ENCODE data around the gene FBXO46. TPM values are rescaled to one million over a fixed set of nuclear protein-coding genes. Genes with fewer than 3 reads are reported as not detected.
"Not testable (repeated sequence)": the region's sequence is repeated elsewhere in the genome, so short reads cannot be mapped to it uniquely, and the experiment has no call there.

Gene FBXO46
- total RNA-seq, 1 donor from 2014 or later, result 41.9 TPM

DNA sequence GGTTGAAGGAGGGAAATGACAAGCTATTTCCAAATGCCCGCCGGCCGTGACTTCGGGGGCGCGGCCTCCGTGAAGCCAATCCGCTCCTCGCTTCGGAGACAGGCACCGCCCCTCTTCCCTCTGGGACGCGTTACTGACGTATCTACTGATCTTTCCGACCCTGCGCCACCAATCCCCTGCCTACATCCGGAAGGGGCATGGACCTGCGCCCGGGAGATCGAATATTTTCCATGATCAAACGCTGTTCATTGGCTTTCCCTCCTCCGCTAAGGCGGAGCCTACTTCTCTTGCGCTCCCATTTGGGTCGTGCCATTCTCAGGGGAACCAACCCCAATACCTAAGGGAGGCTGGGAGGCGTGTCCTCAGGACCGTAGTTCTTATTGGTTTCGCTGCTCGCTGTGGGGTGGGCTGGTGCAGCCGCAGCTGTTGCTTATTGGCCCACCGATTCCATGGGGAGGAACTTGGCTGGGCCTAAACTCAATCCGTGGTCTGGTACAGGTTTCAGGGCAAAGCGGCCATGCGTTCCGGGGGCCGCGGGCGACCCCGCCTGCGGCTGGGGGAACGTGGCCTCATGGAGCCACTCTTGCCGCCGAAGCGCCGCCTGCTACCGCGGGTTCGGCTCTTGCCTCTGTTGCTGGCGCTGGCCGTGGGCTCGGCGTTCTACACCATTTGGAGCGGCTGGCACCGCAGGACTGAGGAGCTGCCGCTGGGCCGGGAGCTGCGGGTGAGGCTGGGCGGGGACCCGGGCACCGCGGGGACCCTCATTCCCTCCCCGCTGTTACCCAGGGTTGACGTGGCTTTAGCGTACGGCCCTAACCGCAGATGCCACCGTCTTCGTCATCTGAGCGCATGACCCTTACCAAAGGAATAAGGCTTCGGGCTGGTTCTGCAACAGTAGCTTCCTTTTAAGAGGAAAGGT lies 38.2 kb downstream of the FBXO46 start, which contains the start of gene QPCTL:
QPCTL (plus strand) TSS at position 480 of the 919 bp plus-strand sequence; CDS start at position 518, 38 bp downstream.
- intact Hi-C loops (cut with micrococcal nuclease), result loop anchor here (1.0 to 5.0 kb wide), 15 partner anchors 11 to 1355 kb away; partner anchors contain the start of genes DMWD, FBXO46, IRF2BP1 and OPA3

DNA sequence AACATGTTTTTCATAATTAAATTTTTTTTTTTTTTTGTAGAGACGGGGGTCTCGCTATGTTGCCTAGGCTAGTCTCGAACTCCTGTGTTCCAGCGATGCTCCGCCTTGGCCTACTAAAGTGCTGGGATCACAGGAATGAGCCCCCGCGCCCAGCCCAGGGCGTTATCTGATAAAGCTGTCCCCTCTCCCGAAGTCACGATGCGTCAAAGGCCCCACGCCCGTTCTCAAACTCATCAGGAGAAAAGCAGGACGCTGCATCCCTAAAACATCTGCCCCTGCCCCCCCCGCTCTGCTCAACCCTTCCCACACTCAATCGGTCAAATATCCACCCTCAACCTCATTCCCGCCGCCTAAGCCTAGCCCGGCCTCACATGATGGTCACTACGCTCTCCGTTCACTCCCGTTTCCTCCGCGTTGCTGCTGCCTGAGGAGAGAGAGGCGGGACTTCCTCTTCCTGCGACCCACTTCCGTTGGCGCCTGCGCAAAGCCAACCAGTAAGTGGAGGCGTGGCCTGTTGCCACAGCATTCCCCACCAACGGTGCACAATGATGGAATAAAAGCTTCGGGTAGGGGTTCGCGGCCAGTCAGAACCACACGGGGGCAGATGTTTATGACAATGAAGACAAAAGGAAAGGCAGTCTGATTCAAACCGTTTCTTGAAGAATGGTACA lies 39.0 kb downstream of the FBXO46 start, which contains the start of gene SNRPD2:
SNRPD2 (minus strand) TSS at position 438 of the 671 bp plus-strand sequence; CDS start at position 373, 65 bp downstream.
- intact Hi-C loops (cut with micrococcal nuclease), result loop anchor here (1.0 to 5.0 kb wide), 15 partner anchors 10 to 1356 kb away; partner anchors contain the start of genes DMWD, FBXO46, IRF2BP1 and OPA3

DNA sequence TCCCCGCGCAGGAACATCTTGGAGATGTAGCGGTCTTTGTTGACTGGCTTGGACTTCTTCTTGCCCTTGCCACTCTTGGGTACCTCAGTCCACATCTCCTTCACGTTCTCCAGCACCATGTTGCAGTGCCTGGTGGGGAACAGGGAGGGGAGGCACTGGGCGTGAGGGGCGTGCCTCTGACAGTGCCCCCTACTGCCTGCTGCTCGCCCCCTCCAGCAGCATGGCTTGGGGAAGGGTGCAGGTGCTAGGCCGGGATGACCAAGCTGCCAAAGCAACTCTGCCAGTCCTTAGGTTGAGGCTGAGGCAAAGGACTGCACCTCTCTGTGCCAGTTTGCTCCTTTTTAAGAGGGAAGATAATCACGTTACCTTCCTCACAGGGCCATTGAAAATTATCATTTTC lies 43.1 kb downstream of the FBXO46 start:
- intact Hi-C loops (cut with micrococcal nuclease), result no loop called here

DNA sequence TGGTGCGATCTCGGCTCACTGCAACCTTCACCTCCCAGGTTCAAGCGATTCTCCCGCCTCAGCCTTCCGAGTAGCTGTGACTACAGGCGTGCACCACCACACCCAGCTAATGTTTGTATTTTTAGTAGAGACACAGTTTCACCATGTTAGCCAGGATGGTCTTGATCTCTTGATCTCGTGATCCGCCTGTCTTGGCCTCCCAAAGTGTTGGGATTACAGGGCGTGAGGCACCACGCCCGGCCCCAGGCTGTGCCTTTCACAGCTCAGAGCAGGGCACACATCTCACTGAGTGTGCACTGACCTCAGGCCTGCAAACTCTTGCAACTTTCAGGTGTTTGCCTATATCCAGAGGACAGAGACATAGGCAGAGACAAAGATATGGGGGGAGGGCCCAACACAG lies 45.7 kb downstream of the FBXO46 start:
- intact Hi-C loops (cut with micrococcal nuclease), result not testable (repeated sequence)

DNA sequence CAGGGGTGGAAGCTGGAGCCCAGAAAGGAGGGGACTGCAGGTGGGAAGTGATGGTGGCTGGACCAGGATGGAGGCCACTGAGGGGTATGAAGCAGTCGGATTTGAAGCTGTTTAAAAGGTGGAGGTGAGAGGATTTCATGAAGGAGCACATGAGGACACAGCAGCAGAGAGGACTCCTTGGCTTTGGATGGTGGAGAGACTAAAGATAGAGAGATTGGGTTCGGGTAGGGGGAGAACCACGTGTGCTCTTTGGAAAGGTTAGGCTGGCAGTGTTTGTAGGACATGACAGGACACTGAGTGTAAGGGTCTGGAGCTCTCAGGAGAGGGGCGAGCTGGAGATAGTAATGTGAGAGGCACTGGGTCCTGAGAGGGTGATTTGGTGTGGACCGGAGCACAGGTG lies 47.8 kb downstream of the FBXO46 start:
- intact Hi-C loops (cut with micrococcal nuclease), result no loop called here

DNA sequence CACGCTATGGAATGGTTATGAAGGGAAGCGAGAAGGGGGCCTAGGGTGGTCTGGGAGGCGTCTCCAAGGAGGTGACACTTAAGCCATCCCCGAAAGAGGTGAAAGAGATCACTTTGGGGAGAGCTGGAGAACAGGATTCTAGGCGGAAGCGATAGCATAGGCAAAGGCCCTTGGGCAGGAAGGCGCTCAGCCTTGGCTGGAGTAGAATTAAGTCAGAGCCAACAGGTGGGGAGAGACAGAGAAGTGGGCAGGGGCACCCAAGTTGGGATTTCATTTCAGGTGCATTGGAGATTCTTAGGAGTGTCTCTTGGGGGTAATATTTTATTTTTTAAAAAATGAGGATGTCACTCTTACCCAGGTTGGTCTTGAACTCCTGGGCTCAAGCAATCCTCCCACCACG lies 48.6 kb downstream of the FBXO46 start:
- intact Hi-C loops (cut with micrococcal nuclease), result no loop called here

DNA sequence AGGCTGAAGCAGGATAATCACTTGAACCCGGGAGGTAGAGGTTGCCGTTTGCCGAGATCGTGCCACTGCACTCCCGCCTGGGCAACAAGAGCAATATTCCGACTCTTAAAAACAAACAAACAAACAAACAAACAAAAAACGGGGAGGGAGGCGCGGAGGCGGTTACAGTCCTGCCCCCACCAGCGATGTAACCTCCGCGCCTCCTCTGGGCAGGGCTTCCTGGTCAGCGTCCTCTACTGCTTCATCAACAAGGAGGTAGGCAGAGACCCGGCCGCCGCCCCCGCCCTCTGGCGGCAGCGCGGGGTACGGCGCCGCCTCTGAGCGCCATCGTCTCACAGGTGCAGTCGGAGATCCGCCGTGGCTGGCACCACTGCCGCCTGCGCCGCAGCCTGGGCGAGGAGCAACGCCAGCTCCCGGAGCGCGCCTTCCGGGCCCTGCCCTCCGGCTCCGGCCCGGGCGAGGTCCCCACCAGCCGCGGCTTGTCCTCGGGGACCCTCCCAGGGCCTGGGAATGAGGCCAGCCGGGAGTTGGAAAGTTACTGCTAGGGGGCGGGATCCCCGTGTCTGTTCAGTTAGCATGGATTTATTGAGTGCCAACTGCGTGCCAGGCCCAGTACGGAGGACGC lies 49.2 kb downstream of the FBXO46 start:
- intact Hi-C loops (cut with micrococcal nuclease), result loop anchor here (1.0 kb wide), 4 partner anchors 11 to 158 kb away; partner anchors contain the start of gene QPCTL

DNA sequence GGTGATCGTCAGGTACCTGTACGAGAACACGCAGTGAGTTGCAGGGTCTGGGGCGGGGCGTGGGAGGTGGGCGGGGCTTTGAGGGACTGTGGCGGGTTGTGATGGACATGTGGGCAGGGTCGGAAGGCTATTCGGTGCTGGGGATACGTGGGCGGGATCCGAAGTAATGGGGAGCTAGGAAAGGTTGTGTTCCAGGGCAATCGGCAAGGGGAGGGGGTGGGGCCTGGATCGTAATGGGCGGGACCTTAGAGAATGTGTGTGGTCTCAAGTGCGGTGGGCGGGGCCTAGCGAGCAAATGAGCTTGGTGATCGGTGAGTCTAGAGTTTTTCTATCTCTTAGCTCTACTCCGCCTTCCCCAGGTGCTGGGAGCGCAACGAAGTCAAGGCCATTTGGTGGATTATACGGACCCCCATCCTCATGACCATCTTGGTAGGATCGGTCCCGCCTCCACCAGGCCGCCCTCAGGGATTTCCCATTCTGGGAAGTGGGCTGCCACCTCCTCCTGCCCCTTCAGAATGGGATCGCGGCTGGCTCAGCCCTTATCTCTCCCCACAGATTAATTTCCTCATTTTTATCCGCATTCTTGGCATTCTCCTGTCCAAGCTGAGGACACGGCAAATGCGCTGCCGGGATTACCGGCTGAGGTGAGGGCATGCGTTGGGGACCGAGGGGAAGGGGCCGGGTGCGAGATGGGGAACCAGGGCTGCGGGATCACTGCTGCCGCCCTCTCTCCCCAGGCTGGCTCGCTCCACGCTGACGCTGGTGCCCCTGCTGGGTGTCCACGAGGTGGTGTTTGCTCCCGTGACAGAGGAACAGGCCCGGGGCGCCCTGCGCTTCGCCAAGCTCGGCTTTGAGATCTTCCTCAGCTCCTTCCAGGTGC lies 53.1 kb downstream of the FBXO46 start:
- intact Hi-C loops (cut with micrococcal nuclease), result loop anchor here (1.0 to 2.0 kb wide), 5 partner anchors 8 to 93 kb away; partner anchors contain the start of genes OPA3 and QPCTL

DNA sequence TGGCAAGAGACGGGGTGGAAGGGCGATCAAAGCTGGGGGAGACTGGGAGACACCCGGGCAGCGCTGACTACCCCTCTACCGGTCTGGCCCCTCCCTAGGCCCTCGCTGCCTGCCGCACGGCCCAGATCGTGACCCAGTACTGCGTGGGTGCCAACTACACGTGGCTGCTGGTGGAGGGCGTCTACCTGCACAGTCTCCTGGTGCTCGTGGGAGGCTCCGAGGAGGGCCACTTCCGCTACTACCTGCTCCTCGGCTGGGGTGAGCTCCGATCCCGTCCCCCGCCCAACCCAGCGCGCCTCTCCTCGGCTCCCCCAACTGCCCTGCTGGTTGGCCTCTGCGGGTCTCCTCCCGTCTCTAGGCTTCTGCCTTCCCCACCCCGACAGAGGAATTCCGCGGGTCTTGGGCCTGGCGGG lies 53.8 kb downstream of the FBXO46 start:
- intact Hi-C loops (cut with micrococcal nuclease), result loop anchor here (1.0 to 2.0 kb wide), 5 partner anchors 8 to 92 kb away; partner anchors contain the start of genes OPA3 and QPCTL

DNA sequence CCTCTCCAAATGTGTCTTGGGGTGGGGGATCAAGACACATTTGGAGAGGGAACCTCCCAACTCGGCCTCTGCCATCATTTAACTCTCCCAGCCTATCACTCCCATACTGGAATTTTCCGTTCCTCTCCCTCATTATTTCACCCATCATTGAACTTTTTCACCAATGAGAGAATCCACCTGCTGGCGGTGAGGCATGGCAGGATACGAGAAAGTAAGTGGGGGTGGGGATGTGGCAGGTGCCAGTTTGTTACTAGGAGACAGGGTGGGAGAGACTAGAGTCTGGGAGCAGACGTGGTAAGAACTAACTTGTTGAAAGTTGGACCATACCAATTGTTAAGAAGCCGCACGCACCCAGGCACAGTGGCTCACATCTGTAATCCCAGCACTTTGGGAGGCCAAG lies 55.8 kb downstream of the FBXO46 start:
- intact Hi-C loops (cut with micrococcal nuclease), result no loop called here

DNA sequence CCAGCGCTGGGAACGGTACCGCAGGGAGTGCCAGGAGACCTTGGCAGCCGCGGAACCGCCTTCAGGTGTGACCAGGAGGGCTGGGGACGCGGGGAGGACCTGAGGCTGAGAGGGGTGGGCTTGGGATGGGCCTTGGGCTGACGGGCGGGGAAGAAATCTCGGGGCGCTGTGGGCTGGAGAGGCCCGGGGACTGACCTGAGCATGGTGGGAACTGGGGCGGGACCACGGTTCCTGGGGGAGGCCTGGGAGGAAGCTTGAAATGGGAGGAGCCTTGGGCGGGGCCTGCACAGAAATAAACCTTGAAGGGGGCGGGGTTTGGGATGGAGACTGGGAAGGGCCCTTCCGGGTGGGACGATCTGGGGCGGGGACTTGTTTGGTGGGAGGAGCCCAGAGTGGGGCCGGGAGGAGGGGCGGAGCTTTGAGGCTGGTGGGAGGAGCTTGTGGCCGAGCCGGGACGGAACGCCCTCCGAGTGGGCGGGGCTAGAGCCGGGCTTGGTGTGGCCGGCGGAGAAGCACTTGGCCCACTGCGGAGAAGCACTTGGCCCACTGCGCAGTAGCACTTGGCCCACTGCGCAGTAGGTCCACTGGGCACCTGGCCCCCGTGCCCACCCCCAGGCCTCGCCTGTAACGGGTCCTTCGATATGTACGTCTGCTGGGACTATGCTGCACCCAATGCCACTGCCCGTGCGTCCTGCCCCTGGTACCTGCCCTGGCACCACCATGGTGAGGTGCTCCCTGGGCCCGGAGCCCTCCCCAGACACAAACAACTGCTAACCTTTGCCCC lies 59.8 kb downstream of the FBXO46 start:
- intact Hi-C loops (cut with micrococcal nuclease), result loop anchor here (1.0 kb wide), 1 partner anchor 26 kb away; no protein-coding TSS in a partner anchor

DNA sequence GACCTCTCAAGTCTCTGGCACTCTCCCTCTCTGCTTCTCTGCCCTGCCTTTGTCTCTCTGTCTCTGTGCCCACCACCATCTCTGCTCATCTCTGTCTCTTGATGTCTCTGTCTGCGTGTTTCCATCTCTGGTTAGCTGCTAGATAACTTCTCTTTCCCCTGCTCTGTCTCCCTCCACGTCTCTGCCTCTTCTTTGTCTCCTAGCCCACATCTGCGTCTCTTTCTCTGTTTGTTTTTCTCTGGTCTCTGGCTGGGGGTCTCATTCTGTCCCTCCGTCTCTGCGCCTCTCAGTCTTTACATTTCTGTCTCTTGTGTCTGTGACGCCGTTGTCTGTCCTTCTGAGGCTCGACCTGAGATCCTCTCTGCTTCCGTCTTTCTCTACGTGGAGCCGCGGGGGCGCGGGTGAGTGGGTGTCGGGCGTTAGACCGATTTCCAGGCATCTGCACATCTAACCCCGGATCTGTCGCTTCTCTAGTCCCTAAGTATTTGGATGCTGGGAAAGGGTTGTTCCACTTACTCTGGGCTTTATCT lies 62.3 kb downstream of the FBXO46 start:
- intact Hi-C loops (cut with micrococcal nuclease), result loop anchor here (1.0 kb wide), 1 partner anchor 22 kb away; no protein-coding TSS in a partner anchor

DNA sequence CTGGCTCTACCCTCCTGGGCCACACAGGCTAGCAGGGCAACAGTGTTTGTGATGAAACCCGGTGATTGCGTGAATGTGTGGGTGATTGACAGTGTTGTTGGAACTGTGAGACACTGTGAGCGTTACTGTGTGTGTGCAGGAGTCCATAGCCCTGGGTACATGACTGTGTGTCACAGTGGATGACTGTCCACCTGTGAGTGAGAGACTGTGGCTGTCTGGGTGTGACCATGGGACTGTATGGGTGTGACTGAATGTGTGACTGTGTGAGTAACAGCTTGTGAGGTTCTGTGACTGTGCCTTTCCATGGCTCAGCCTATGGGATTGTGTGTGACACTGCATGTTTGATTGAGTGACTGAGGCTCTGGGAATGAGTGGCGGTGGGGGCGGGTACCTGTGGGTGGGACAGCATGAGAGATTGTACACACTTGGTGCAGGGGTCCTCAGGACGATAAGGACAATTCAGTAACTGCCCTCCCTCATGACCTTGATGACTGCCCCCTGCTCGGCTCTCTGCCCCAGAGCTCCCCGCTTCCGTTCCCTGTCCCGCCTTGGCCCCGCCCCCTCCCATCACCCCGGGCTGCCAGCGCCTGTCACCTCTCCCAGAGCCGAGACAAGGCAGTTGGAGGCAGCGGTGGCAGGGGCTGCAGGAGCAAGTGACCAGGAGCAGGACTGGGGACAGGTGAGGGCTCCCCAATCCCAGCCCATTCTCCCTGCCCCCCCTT lies 62.9 kb downstream of the FBXO46 start, which contains the start of gene GIPR:
GIPR (plus strand) TSS at position 602 of the 722 bp plus-strand sequence. CDS start 1,300 bp downstream, outside the sequence.
- intact Hi-C loops (cut with micrococcal nuclease), result loop anchor here (1.0 kb wide), 1 partner anchor 21 kb away; no protein-coding TSS in a partner anchor

DNA sequence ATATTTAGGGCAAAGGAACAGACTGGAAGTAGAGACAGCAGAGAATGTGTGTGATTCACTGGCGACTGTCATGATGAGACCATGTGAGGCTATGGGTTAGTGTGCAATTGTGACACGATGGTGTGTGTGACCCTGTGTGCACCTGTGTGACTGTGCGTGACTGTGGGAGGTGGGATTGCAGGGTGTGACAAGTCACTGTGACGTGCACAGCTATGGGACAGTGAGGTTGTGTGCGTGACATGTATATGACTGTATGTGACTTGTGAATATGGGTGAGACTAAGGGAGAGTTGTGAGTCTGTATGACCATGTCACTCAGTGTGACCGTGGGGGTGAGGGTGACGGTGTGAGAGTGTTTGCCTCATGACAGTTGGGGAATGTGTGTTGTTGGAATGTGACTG lies 66.1 kb downstream of the FBXO46 start:
- intact Hi-C loops (cut with micrococcal nuclease), result no loop called here

DNA sequence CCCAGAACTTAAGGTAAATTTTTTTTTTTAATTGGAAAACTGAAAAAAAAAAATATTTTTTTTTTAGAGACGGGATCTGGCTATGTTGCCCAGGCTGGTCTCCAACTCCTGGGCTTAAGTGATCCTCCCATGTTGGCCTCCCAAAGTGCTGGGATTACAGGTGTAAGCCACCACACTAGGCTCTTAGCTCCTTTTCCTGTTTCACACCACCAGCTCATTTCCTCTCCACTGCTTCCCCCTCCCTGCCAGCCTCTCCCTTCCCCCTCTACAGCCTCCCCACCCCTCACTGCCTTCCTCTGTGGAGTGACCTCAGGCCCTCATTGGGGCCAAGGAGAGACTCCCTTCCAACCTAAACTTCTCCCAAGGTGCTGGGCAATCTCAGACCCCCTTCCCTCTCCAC lies 66.9 kb downstream of the FBXO46 start:
- intact Hi-C loops (cut with micrococcal nuclease), result no loop called here

DNA sequence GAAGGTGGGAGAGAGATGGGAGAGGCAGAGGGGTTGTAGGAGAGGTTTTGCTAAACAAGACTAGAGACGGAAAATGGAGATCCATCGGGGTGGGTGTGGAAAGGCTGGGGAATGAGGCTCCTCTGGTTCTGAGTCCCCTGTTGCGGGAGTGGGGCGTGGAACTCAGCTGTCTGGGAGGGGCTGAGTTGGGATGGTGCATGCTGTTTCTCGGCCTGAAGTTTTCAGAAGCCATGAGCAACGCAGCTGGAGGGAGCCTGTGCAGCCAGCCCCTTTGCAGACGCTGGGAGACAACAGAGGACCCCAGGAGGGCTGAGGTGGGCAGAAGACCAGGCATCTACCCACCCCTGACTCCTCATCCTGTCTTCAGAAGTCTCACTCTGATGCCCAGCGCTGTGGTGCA lies 70.1 kb downstream of the FBXO46 start:
- intact Hi-C loops (cut with micrococcal nuclease), result no loop called here
